ENCODE results near the gene EXOC4.

EXOC4 gene

DNA sequence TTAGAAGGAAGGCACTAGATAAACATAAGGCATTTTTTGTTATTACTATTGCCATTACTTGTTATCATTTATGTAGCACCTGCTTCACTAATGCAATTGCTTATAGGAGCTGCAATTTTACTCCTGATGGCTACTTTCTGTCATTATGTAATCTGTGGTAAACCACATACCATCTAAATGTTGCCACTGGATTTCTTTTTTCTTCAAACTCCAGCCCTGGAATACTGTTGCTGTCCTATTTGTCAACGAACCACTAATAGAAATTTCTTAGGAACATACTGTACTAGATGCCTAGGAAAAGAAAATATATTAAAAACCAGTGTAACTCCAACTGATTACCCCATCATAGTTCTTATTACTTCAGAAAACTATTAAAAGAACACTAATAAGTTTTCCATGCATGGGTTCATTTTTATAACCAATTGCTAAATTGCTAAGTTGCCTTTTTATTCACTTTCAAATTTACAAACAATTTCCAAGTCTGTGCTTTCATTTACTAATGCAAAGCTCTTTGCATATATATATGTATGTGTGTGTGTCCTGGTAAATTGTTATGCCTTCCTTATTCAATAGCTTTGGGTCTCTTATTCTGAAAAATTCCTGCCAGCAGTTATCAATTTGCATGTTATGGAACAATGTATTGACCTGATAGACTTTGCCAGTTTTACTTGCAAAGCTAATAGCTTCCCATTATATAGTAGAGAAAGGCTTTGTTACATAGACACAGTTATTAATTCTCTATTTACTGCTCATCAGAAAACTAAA is 287.4 kb downstream of the EXOC4 start:
- DNase-seq (ENCODE audit: low spot score), result no peak

DNA sequence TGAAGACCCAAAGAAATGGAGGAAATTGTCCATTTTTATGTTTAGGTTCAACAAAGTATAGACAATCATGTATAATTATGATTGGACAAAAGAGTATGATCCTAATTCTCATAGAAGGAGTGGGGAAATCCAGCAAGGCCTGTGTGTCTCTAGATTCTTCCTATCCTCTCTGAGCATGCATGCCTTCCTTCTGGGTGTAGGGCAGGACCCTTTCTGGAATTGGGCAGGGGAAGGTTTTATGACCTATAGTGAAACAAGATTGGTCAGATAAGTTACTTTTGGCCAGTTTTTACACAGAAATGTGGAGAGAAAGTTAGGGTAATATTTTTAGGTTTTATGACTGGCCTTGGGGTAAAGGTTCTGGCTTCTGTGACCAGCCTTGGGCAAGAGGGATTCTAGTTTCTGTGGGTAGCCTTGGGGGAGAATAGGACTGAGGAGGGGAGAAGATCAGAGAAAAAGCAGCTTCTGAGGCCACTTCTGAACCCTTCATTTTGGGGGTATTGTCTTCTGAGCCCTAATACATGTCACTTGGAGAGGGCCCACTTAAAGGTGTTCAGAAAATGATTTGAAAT is 289.4 kb downstream of the EXOC4 start:
- no peak for DNase-seq (ENCODE audit: low spot score)

DNA sequence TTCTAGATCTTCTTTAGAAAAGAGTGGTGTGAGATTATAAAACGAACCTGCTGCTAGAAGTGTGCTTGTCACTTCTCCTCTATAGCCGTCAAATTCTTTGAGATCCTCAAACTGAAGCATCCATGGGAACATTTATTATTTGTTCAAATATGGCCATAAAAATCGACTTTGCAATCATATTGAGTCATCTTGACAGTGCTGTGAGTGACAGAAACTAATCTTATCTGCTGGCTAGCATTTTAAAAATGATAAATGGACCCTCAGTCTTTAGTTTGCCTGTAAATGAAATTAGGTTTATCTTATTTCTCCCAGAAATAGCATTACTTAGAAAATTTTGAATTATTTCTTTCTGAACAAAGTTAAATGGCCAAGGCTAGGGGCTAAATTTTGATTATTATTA is 290.8 kb downstream of the EXOC4 start:
- no peak for DNase-seq (ENCODE audit: low spot score)

DNA sequence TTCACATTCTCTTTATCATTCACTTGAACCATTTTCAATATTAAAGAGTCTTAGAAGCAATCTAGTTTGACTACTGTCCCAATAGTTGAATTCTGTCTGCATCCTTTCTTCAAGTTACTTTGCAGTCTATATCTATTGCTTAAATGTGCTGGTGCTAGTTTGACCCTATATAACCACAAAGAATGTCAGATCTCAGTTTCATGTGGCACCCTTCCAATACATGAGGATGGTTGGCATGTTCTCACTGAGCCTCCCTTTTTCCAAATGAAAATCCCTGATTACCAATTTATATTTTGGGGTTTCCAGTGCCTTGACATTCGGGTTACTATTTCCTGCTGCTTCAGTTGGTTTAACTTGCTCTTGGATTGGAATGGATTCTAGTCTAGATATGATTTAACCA is 292.7 kb downstream of the EXOC4 start:
- DNase-seq (ENCODE audit: low spot score), result no peak

DNA sequence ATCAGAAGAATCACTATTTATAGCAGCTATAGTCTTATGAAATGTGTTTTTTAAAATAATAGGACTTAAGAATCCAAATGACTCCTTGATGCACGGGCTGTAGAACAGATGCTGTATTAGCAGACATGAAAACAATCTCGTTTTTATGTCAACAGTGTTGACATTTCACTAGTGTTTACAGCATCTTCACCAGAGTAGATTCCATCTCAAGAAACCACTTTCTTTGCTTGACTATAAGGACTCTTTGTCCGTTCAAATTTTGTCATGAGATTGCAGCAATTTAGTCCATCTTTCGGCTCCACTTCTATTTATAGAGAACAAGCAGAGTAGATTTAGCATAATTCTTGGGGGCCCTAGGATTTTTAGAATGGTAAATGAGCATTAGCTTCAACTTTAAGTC is 295.1 kb downstream of the EXOC4 start:
- DNase-seq (ENCODE audit: low spot score), result no peak

DNA sequence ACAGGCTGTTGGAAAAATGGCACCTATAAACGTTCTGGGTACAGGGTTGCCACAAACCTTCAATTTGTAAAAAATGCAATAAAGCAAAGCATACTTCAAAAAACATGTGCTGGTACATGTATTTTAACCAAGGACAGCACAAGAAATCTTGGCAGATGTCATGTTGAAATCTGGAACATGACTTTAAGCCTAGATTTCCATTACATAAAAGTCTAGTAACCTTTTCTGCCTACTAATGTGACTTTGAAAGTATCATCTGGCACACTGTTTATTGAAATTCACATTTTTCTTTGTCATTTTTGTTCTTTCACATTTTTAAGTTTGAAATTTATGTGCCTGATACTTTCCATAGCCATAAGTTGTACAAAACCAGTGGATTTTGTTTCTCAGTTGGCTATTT is 296.8 kb downstream of the EXOC4 start:
- DNase-seq (ENCODE audit: low spot score), result no peak

DNA sequence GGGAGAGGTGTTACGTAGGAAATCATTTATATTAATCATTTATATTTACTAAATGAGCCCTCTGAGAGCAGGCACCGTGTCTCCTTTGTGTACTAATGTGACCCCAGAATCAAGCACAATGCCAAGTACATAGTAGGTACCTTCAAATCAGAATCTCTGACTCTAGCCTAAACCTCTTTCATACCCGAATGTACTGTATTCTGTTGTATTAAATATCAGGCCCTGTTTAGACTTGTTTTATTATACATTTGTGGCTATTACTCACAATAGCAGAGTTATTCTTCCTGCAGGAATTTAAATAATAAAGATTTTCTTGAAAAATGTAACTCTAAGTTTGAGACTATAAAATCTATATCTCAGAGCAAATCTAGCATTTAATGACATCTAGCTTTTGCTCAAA is 297.3 kb downstream of the EXOC4 start:
- DNase-seq (ENCODE audit: low spot score), result no peak

DNA sequence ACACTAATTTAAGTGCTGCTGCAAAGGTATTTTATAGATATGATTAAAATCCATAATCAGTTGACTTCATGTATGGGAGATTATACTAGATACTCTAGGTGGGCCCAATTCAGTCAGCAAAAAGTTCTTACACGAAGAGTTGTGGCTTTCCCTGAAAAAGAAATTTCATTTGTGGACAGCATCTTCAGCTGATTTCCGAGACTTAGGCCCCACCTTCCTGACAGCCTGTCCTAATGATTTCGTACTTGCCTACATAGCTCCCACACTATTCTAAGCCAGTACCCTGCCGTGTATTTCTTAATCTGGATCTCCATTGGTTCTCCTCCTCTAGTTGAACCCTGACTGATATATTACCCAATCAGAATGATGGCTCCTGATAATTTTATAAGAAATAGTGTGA is 297.9 kb downstream of the EXOC4 start:
- no peak for DNase-seq (ENCODE audit: low spot score)

DNA sequence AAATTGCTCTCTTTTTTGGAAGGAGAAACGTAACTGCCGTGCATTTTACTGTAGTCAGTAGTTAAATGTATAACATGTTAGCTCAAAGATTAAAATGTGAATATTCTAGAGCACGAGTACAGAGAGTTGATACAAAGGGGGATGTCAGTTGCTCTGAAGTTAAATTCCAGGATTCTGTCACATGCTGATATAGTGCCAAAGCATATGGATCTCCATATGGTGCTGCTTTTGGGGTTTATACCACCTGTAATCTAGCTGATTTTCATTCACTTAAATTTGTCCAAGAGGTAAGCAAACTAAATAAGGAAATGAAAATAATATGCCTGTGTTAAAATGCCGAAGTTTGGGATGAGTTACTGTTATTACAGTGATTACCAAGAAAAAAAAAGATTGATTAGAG is 298.6 kb downstream of the EXOC4 start:
- DNase-seq (ENCODE audit: low spot score), result no peak

DNA sequence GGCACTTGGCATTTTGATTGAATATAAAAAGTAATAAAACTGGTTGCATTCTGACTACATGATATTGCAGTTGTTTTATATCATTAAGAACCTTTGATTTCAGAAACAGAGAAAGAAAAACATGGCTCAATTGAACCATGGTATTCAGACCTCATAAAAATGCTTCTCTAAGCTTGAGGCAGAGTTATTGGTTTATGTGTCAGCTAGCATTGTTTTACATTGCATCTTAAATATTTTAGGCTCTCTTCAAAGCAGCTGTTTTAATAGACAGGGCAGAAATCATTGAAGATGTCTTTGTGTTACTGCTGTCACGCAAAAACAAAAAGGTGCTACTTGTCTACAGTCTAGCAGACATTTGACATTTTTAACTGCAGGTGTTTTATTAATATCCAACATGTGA is 299.2 kb downstream of the EXOC4 start:
- DNase-seq (ENCODE audit: low spot score), result no peak

DNA sequence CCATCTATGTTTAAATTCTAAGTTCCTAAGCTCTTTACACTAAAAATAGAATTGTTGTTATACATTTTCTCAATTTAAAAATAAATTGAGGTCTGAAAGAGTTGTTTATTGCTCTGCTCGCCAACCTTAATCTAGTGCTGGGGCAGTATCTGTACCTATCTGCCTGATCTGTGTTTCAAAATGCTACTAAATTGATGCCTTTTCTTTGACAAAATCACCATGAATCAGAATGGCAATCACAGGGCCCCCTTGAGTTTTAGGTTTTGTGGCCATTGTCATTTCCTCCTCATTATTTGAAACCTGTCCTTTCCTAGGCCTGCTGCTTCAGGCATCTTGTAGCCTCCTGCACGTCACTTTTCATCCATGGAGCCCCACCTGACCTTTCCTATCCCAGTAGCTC is 301.5 kb downstream of the EXOC4 start:
- DNase-seq (ENCODE audit: low spot score), result no peak

DNA sequence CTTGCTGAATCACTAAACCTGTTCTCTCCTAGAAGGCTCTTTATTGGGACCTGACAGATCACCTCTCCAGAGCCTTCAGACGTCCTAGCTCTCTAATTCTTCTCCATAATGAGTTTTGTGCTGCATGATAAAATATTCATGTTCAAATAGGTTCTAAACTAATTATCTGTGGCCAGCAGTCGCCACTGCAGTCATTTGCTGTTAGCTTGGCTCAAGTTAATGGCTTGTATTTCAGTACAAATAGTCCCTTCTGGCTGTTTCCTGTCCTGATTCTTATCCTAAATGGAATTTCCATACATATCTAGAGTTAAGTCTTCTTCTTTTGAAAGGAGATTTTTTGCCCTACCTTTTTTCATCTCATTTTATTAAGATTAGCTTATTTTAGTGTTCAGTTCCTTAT is 303.2 kb downstream of the EXOC4 start:
- DNase-seq (ENCODE audit: low spot score), result no peak

DNA sequence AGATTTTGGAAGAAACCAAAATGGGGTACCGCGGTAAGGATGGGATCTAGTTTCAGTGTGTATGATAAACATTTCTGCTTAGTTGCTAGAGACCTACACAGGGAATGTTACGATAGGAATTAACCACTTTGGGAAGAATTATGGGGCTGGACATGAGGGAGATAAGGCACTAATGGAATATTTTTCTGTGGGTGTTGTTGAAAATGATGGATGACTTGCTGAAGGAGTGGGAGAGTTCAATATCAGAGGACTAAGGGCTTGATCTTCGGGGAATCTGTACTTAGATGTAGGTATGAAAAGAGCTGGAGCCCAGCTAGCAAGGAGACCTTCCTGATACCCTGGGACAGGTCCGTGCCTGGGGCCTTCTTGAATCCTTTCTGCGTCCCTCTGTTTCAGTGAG is 303.7 kb downstream of the EXOC4 start:
- DNase-seq (ENCODE audit: low spot score), result no peak

DNA sequence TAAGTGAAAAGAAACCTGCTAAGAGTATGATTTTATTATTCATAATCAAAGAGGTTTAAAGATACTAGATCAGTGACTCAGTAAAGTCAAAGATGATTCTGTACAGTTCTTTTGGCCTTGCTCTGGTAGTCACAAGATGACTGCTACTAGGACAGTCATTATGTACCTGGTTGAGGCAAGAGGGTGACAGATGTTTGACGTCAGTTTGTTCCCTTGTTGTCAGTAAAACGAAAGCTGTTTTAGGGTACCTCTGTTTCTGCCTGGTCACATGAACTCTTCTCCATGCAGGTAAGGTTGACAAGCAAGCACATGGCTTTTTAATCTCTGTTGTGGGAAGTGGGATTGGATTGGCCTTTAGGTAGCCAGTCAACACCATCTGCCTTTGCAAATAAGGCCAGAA is 308.0 kb downstream of the EXOC4 start:
- DNase-seq (ENCODE audit: low spot score), result no peak

DNA sequence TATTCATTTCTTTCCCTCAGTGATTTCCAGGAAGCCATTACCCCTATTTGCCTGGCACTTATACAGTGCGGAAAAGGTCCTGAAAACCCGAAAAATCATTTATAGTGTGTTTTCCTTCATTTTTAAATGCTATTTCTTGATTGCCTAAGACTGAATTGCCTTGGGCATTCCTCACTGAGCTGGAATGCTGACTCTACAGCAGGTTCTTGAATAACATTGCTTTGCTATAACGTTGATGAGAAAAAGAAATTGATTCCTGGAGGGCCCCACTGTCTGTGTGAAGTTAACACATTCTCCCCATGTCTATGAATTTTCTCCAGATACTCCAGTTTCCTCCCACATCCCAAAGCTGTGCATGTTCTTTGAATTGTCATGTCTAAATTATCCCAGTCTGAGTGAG is 308.5 kb downstream of the EXOC4 start:
- DNase-seq (ENCODE audit: low spot score), result no peak

DNA sequence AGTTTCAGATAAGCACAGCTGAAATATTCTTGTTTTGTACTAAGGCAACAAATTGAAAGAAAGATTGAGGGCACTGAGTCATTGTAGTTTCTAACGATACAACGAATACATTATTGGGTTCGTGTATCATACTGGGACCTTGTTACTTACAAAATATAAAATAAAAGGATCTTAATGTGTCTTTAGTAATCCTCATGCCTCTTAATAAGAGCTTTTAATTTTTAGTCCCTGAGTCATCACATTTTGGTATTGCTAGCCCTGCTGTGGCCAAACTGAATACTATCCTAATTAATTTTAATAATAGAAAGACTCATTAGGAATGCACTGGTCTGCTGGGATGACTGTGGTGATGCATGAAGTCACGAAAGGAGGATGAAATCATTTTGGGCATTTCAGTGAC is 309.7 kb downstream of the EXOC4 start:
- no peak for DNase-seq (ENCODE audit: low spot score)

DNA sequence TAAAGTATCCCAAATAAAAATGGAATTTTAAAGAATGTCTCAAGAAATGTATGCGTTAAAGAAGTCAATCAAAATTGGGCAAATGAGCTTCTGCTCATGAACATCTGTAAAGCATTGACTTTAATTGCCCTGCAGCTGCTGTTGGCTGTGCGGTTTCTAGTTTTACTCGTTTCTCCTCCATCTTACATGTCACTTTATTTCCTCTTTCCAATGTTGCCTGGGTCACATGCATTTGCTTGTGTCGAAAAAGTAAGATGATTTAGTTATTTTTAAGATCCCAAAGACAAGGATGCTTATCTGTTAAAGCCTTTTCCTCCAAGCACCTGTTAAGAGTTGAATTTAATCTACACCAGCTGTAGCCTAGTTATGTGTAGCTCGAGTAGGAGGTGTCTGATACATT is 310.4 kb downstream of the EXOC4 start:
- DNase-seq (ENCODE audit: low spot score), result no peak

DNA sequence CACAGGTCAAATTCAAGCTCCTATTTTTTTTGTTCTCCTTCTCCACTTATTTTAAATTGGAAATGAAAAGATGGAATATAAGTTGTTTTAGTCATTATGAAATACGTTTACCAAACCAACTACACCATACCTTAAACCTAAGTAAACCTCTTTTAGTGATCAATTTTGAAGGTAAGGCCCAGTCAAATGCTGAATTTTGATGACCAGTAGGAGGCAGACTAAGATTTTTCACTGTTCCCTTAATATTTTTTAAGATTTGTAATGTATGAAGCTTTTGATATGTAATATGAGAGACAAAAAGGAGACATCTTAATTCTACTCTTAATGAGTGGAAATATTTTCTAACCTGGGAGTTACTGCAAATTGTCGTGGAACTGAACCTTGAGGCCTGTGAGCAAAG is 311.6 kb downstream of the EXOC4 start:
- DNase-seq (ENCODE audit: low spot score), result no peak

DNA sequence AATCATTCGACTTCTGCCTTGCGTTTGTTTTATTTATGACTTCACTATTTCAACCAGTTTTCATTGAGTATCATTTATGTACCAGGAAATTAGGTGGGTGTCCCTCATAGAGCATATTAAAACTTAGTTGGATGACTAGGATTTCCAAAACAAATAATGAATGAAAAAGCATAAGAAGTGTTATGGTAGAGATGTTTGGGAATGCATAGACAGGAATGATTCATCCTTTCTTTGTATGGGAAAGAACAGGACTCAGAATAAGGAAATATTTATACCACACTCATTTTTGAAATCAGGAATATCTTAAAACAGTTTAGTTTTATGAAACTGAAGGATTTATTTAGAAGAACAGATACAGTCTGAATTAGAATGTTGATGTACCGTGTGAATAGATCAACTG is 315.7 kb downstream of the EXOC4 start:
- no peak for DNase-seq (ENCODE audit: low spot score)

DNA sequence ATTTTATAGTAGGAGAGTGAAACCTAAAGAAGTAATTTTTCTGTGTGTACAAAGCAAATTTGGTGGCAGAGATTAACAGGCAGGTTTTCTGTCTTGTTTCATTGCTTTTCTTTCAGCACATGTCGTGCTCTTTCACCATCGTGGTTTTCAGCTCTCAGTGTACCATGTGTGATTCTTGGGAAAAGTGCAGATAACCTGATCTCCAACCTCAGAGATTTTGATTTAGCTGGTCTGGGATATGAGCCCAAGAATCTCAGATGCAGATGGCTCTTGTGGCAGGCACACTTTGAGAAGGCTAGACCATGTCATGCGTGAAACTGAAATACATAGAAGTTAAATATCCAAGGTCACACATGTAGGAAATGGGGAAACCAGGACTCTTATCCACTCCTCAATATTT is 317.4 kb downstream of the EXOC4 start:
- no peak for DNase-seq (ENCODE audit: low spot score)

DNA sequence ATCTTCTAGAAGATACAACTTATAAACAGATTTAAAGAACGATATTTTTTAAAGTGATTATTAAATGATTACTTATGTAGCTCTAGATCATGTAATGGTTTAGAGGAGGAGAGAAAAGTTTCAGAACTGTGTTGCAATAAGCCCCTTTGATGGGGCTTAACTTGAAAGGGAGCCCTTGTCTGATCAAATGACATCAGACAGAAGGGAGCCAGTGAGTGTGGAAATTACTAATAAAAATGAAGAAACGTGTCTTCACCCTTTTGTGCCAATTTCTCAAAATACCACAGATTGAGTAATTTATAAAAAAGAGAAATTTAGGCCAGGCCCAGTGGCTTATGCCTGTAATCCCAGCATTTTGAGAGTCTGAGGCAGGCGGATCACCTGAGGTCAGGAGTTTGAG is 318.2 kb downstream of the EXOC4 start:
- no peak for DNase-seq (ENCODE audit: low spot score)

DNA sequence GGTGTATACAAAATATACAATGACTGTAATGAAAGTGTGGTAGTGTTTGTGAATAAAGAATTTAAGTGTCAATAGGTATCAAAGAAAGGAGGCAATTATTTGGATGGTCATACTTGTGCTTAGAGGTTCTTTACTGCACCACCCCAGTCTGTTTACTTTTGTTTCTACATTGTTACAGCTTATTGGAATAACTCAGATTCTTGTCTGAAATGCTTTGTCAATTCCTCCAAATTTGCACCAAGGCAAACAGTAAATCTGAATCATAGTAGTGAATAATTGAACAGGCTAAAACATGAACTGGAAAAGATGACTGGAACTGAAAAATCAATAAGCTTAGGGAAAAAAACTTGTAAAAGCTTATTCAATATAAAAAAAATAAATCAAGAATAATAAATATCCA is 319.2 kb downstream of the EXOC4 start:
- DNase-seq (ENCODE audit: low spot score), result no peak

DNA sequence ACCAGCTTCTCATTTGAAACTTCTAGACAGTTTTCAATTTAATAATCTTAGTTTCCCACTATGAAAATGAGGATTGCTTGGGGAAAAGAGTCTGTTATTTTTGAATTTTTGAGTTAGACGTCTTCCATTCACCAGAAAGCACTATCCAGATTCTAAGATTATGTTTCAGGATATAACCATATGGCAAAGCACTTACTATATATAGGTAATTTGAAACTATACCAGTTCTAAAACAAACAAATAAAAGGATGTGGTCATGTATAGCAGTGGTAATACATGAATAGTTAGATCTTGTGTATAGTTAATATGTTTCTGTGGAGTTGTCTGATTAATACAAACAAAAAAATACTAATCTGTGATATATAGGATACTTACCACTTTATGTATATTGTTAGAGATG is 320.0 kb downstream of the EXOC4 start:
- DNase-seq (ENCODE audit: low spot score), result no peak

DNA sequence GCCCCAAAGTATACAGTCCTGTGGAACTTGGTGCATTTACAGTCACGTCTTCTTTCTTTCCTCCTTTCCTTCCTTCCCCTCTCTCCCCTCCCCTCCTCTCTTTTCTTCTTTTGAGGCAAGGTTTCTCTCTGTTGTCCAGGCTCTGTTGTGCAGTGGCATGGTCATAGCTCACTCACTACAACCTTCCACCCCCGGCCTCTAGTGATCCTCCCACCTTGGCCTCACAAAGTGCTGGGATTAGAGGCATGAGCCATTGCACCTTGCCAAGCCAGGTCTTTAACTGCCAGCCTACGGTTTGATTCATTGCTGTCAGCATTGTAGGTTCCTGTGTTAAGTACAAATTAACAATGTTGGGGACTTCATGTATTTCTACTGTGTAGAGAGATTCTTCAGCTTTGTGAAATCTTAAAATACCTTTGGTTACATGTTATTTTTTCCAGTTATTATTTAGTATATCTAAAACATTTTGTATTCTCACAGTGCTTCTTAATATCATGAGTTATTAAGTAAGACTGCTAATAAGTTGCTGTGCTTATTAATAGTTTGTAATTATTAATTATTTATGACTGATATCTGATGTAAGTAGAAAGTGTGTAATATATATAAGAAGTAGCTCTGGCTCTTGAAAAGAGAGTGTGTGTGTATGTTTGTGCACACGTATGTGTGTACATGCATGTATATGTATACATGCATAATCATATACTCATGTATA is 320.8 kb downstream of the EXOC4 start:
- DNase-seq (ENCODE audit: low spot score), result no peak

Measured in ecto neural progenitor cell (in vitro differentiated cells).